K562 (cell line): ENCODE results near the gene SZT2. TPM values are rescaled to one million over a fixed set of nuclear protein-coding genes. Genes with fewer than 3 reads are reported as not detected.

Experiments used
- ARID4B ChIP-seq: sonication (generic); formaldehyde crosslinking; IDR thresholded peaks from 2 replicates; pipeline ENCODE4 v1.8.0; 2022; ENCODE audit warnings: mild to moderate bottlenecking, missing genetic modification reagents
- CHCHD3 ChIP-seq: fragments of 250-450 bp; sonication (Bioruptor Pico); IDR thresholded peaks from 2 replicates; pipeline ENCODE4 v2.1.2; 2022; ENCODE audit warnings: mild to moderate bottlenecking
- CREBBP ChIP-seq: IDR thresholded peaks from one replicate; pipeline ENCODE4 v1.6.1; 2012; ENCODE audit warnings: low read depth, mild to moderate bottlenecking, control low read depth, inconsistent platforms, low read length
- DMBX1 ChIP-seq: fragments of 250-450 bp; sonication (Bioruptor Pico); IDR thresholded peaks from 2 replicates; pipeline ENCODE4 v1.8.0; 2022; ENCODE audit warnings: inconsistent platforms, mild to moderate bottlenecking, moderate library complexity, borderline replicate concordance
- ELK3 ChIP-seq: fragments of 450-650 bp; formaldehyde crosslinking; IDR thresholded peaks from 2 replicates; pipeline ENCODE4 v1.4.0; 2020; ENCODE audit warnings: mild to moderate bottlenecking
- FOXP1 ChIP-seq: sonication (generic); formaldehyde crosslinking; IDR thresholded peaks from 2 replicates; pipeline ENCODE4 v1.8.0; 2022; ENCODE audit warnings: mild to moderate bottlenecking, missing genetic modification reagents
- KDM4B ChIP-seq, 2 experiments: fragments of 450-650 bp in 1 of 2; sonication (generic) in 1 of 2; IDR thresholded peaks; 2 replicates each; pipeline ENCODE4 v1.6.1; 2016 to 2017; ENCODE audit warnings: borderline replicate concordance in 2 of 2, antibody characterized with exemption in 1 of 2, low read depth in 1 of 2, mild to moderate bottlenecking in 1 of 2
- L3MBTL2 ChIP-seq: fragments of 450-650 bp; IDR thresholded peaks from 2 replicates; pipeline ENCODE4 v1.6.1; 2016; ENCODE audit warnings: mild to moderate bottlenecking, moderate library complexity
- NFIC ChIP-seq: fragments of 450-650 bp; IDR thresholded peaks from 2 replicates; pipeline ENCODE4 v1.6.1; 2017; ENCODE audit warnings: mild to moderate bottlenecking, inconsistent platforms
- RERE ChIP-seq: sonication (generic); formaldehyde crosslinking; IDR thresholded peaks from 2 replicates; pipeline ENCODE4 v1.8.0; 2023; ENCODE audit warnings: missing genetic modification reagents, mild to moderate bottlenecking, borderline replicate concordance
- STAG1 ChIP-seq: sonication (generic); formaldehyde crosslinking; IDR thresholded peaks from 2 replicates; pipeline ENCODE4 v1.5.0; 2020; ENCODE audit warnings: missing genetic modification reagents, borderline replicate concordance
- TFAP4 ChIP-seq: sonication (generic); formaldehyde crosslinking; IDR thresholded peaks from 2 replicates; pipeline ENCODE4 v1.8.0; 2022; ENCODE audit warnings: missing genetic modification reagents, mild to moderate bottlenecking, moderate library complexity, borderline replicate concordance
- ZFP36 ChIP-seq: fragments of 150-350 bp; IDR thresholded peaks from 2 replicates; pipeline ENCODE4 v1.6.1; 2018; ENCODE audit warnings: low read length, low read depth; ENCODE audit not compliant: partially characterized antibody
- ZFPM2 ChIP-seq: fragments of 250-450 bp; sonication (Bioruptor Pico); IDR thresholded peaks from 2 replicates; pipeline ENCODE4 v1.5.1; 2022; ENCODE audit warnings: mild to moderate bottlenecking
- ZNF384 ChIP-seq: IDR thresholded peaks from 2 replicates; pipeline ENCODE4 v1.6.1; 2012; ENCODE audit warnings: low read depth, low read length, improper control_type of control experiment
- polyA plus RNA-seq, 8 experiments: library from polyadenylated mRNA; depleted of rRNA in 4 of 8; stranded (reverse) in 5 of 8; unstranded in 3 of 8; fragments of >200 nt; fragmentation: Nextera tagmentation in 2 of 8; fragmentation: Illumina TruSeq in 1 of 8; extraction: Ambion mirVana in 2 of 8; extraction: Trizol in 1 of 8; gene quantifications; 2 replicates each; pipeline versions ENCODE4 v1.2.1 to v1.2.3, GENCODE V29; 2011 to 2014; ENCODE audit warnings: inconsistent platforms in 1 of 8, missing spikeins in 1 of 8
- total RNA-seq, 7 experiments: library from RNA; depleted of rRNA in 6 of 7; stranded (reverse); fragments of >200 nt in 6 of 7; fragmentation: Illumina TruSeq in 2 of 7; extraction: Trizol in 2 of 7; gene quantifications; 2 replicates each; pipeline versions ENCODE4 v1.2.1 to v1.2.3, GENCODE V29; 2011 to 2021; ENCODE audit warnings: low replicate concordance in 1 of 7

SZT2 gene
- total and polyA plus RNA-seq, 9 of the 15 experiments (the other 6 are each of a cell fraction or from before 2014, with no cell fraction given) = 0.88 to 31.0 (median 12.8) TPM

GRCh38 chr1:43367026-43367903, 22.4 kb upstream of the SZT2 start (continued):
- TF ChIP-seq RERE (CRISPR knock-in tag) = no peak
- no peak for TF ChIP-seq STAG1 (CRISPR knock-in tag)
- TF ChIP-seq ZFP36 = no peak
- TF ChIP-seq CHCHD3 (CRISPR knock-in tag) = no peak; the same call in 1 of the 2 replicates
- TF ChIP-seq ZFPM2 = no peak
- peak; percentile 85; the same call in 1 of the 2 replicates for TF ChIP-seq ARID4B (CRISPR knock-in tag)
- peak; percentile 76 for TF ChIP-seq NFIC
- peak; percentile 80 for TF ChIP-seq TFAP4 (CRISPR knock-in tag)
- no peak for TF ChIP-seq CREBBP
- peak; percentile 76 for TF ChIP-seq L3MBTL2
- TF ChIP-seq DMBX1 (CRISPR knock-in tag) = no peak; the same call in 1 of the 2 replicates
- no peak for TF ChIP-seq KDM4B (IDR thresholded peaks at IDR 0.05; ENCODE audit: borderline replicate concordance in 2 of 2, low read depth in 1 of 2)
- TF ChIP-seq FOXP1 = peak; percentile 63; the same call in 1 of the 2 replicates
- no peak for TF ChIP-seq ELK3
- TF ChIP-seq ZNF384 = no peak
